Cardiac fibroblast (primary cell): ENCODE data around the gene ZBTB7C.

Source experiments
- DNase-seq, 2 donors: peaks; one replicate each; pipeline versions ENCODE4 v3.0.0 to v3.0.0-alpha.2; 2010; ENCODE audit warnings: low read depth in 2 of 2
- H3K4me3 ChIP-seq, 2 donors: replicated peaks in 1 of 2; 1 replicate in 1 of 2; 2 replicates in 1 of 2; pipeline ENCODE4 v1.5.1; 2011; ENCODE audit warnings: low read depth in 2 of 2, low read length in 2 of 2, mild to moderate bottlenecking in 2 of 2, moderate library complexity in 1 of 2
- CTCF ChIP-seq: IDR thresholded peaks from one replicate; pipeline ENCODE4 v1.5.1; 2011; ENCODE audit warnings: low read depth, mild to moderate bottlenecking, low read length, inconsistent platforms

Gene ZBTB7C

GRCh38 chr18:48408727-48409590 lies at the start of gene ZBTB7C:
TSS of gene ZBTB7C (minus strand) at chr18:48409383.
- DNase-seq: peak in 1 of 2 donors; percentile 12
- TF ChIP-seq CTCF: no peak
- H3K4me3 ChIP-seq: peak within 1 kb of the TSS; percentile 69 to 70

GRCh38 chr18:48456838-48457237 lies 47.7 kb upstream of the ZBTB7C start:
- DNase-seq: no peak
- no peak for TF ChIP-seq CTCF

GRCh38 chr18:48455555-48456478 lies 46.6 kb upstream of the ZBTB7C start:
- no peak for TF ChIP-seq CTCF
- DNase-seq: peak; percentile 86 to 91
- no peak overlapping the region for H3K4me3 ChIP-seq

More at GRCh38 chr18:48456838-48457237, 47.7 kb upstream of the ZBTB7C start:
- no peak overlapping the region for H3K4me3 ChIP-seq

GRCh38 chr18:48454261-48454757 lies 45.1 kb upstream of the ZBTB7C start:
- no peak for DNase-seq
- H3K4me3 ChIP-seq: no peak overlapping the region
- no peak for TF ChIP-seq CTCF

- no peak overlapping the region for H3K4me3 ChIP-seq
Measured at GRCh38 chr18:48453330-48454066, 44.3 kb upstream of the ZBTB7C start.

More at GRCh38 chr18:48453330-48454066, 44.3 kb upstream of the ZBTB7C start:
- no peak for DNase-seq
- TF ChIP-seq CTCF: no peak
